ENCODE data around the gene TEN1.

Gene TEN1

DNA sequence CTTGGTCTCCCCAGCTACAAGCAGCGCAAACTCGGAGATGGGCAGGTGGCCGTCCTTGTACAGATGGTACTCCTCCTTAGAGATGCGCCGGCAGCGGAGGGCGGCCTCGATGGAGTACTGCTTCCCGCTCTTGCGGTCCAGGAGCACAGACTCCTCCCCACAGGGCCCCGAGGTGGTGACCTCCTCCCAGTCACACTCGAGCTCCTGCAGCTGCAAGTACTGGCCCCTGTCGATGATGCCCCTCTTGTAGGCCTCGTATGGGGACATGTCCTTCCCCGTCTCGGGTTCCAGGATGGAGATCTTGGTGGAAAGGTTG lies 28.8 kb downstream of the TEN1 start:
- no peak for DNase-seq

DNA sequence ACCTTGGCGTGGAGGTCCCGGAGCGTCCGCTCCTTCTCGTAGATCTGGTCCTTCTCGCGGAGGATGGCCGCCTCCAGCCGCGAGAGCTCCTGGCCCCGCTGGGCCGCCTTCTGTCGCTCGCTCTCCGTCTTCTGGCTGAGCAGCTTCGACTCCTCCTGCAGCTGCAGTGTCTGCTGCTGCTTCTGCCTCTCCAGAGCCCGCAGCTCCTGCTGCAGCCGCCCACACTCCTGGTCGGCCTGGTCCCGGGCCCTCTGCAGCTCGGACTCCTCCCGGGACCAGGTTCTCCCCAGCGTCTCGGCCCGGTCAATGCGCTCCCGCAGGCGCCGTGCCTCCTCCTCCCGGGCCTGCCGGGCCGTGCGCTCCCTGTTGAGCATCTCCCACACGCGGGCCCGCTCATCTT lies 29.2 kb downstream of the TEN1 start:
- no peak for DNase-seq

DNA sequence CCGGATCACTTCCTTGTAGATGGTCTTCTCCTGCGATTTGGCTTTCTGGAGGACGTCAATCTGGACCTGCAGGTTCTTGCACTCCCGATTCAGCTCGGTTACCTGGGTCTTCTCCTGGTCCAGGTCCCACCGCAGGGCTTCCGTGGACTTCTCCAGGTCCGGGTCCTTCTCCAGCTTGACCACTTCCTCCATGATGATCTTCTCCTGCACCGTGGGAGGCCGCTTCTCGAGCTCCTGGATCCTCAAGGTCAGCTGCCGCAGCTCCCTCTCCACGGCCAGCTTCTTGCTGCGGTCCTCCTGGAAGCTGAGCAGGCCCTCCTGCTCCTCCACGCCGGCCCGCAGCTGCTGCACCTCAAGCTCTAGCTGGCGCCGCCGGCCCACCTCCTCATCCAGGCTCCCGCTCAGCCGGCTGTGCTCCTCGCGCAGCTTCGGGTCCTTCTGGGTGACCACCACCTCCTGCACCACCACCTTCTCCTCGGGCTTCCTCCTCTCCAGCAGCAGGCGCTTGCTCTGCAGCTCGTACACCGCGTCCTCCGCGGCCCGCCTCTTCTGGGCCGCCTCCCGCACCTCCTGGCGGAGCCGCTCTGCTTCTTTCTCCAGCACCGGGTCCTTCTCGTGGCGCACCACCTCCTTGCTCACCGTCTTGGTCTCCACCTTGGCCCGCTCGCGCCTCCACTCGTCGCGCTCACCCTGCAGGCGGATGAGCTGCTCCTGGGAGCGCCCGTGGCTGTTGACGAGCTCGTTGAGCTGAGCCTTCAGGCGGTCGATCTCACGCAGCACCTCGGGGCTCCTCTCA lies 29.8 kb downstream of the TEN1 start:
- no peak for DNase-seq

DNA sequence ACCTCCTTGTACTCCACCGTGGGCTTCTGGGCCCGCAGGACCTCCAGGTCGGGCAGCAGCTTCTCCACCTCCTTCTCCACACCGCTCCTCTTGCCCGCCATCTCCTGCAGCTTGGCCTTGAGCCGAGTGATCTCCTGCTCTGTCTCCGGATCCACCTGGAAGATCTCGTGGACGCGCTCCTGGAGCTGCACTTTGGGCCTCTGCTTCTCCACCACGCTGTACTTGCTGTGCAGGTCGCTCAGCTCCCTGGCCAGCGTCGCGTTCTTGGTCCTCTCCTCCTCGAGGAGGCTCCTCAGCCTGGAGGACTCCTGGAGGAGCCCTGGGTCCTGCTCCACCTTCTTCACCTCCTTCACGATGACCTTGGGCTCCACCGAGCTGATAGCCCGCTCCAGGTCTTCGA lies 30.4 kb downstream of the TEN1 start:
- no peak for DNase-seq

DNA sequence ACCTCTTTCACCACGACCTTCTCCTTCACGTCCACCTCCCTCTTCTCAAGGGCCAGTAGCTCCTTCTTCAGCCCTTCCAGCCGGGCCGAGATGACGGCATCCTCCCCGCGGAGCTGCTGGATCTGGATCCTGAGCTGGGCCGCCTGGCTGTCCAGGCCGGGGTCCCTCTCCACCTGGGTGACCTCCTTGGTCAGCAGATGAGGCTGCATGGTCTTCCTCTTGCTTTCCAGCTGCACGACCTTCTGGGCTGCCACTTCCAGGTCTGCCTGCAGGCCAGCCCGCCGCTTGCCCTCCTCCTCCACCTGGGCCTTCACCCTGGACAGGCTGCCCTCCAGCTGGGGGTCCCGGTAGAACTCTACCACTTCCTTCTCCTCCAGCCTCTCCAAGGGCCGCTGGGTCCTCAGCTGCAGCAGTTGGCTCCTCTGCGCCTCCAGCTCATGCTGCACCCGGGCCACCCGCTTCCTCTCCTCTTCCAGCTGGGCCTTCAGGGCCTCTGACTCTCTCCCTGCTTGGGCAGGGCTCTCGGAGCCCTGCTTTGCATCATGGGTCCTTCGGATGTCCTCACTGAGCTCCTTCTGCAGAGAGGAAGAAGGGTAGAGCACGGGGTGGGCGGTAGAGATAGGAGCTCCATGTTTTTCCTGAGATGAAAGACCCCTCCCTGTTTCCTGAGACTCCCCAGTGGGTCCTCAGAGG lies 31.1 kb downstream of the TEN1 start:
- DNase-seq: no peak

DNA sequence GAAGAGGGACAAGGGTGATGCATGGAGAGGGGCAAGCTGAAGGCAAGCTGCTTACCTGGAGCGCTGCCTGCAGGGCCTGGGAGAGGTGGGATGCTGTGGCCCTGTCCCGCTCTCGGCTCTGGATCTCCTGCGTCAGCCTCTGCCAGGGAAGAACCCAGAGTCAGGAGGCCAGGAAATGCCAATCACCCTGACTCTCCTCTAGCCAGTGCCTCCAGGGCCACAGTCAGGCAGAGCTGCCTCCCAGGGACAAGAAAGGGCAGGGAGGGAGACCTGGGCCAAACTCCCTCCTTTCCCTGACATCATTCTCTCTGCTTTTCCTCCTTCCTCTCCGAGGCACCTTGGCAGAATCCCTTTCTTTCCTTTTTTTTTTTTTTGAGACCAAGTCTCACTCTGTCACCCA lies 32.9 kb downstream of the TEN1 start:
- no peak for DNase-seq

DNA sequence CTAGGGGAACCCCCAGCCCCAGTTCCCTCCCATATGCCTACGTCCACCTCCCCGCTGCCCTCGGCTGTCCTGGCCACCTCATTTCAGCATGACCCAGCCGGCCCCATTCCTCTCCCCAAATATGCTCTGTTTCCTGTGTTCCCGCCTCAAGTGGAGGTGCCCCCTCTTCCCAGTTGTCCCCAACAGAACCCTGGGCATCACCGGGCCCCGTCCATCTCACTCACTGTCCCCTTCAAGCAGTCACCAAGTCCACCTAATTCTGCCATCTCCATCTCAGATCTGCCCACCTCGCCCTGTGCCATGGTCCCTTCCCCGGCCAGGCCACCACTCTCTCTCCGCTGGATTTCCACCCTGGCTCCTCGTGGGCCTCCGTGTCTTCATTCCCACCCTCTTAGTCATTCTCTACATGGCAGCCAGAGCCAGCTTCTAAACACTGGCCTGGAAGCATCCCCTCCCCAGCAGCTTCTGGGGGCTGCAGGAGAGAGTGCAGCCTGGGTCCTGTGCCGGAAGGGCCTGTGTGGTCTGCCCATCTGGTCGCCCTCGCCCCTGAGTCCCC lies 34.4 kb downstream of the TEN1 start:
- DNase-seq: no peak

DNA sequence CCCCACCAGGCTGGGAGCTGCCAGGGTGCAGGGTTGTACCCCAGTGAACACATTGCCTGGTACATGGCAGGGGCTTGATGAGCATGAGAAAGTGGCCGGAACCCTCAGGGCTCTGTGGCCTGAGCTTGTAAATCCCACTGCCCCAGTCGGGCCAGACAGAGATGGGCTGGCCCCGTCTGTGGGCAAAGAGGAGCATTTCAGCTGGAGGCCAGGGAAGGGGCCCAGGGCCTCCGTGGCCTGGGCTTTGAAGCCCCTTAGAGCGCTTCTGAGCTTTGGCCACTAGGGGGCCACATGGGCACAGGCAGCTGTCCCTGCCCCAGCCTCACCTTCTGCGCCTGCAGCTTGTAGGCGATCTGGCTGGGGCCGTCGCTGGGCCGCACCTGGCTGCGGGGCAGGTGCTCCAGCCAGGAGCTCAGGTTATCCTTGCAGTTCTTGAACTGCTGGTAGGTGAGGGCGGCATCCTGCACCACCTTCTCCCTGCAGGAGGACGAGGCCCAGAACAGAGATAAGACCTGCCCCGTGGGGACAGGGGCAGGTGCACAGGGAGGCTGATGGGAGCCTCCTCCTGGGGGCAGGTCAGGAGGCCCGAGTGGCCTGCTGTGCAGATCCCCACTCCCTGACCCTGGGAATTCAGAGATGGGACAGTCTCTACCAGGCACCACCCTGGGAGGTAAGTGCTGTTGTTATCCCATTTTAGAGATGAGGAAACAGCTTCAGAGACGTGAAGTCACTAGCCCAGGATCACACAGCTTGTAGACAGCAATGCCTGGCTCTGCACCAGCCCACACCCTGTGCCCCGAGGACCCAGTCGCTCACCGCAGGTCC lies 35.3 kb downstream of the TEN1 start:
- peak; percentile 43 for DNase-seq

DNA sequence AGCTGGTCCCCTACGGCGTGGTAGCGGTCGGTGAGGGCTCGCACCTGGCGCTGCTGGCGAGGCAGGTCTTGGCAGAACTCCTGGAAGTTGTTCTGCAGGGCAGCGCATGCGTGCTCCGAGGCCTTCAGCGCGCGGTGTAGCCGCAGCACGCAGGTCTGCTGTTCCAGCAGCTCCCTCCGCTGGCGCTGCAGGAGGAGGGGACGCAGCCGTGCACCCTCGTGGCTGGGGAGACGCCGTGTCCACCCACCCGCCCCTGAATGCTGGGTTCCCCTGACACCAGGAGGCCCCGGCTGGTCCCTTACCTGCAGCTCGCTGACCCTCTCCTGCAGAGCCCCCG lies 35.9 kb downstream of the TEN1 start:
- DNase-seq: no peak

DNA sequence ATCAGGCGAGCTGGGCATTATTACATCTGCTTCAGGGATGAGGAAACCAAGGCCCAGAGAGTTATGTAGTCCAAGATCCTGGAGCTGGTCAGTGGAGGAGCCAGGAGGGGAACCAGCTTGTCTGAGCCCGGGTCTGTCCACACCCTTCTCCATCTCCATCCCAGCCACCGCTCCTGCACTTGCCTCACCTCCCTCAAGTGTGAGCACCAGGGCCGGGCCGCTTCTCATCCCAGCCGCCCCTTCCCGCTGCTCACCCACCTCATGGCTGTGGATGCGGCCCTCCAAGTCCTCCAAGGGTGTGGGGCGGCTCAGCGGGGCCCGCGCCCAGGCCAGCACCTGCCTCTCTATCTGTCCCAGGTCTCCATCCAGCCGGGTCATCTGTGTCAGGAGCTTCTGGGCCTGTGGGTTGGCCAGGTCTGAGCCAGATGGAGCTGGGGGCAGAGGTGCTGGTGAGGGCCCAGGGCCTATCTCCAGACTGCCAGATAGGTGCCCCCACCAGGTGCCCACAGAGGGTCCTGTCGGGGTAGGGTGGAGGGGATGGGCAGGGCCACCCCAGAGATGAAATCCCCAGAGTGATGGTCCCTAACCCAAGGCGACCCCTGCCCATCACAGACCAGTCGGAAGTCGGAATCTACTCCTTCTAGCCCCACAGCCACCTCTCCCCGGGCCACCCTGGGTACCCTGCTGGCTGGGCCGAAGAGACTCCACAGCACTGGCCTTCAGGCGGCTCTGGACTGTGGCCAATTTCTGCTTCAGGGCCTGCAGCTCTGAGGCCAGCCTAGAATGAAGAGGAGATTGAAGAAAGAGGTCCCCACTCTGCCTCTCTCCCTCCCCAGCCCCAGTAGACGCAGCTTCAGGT lies 38.7 kb downstream of the TEN1 start:
- no peak for DNase-seq

DNA sequence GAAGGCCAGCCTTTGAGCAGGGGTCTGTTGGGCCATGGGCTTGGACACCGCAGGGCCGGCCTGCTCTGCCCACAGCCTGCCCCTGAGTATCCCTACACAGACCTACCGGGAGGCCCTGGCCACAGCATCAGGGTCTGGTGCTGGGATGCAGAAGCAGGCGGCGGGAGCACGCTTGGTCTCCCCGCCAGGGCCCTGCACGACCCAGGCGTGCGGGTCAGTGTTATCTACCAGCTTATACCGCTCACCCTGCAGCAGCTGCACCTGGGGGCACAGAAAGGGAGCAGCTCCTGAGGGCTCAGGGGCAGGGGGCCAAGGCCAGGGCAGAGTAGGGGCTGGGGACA lies 39.3 kb downstream of the TEN1 start:
- DNase-seq: no peak

DNA sequence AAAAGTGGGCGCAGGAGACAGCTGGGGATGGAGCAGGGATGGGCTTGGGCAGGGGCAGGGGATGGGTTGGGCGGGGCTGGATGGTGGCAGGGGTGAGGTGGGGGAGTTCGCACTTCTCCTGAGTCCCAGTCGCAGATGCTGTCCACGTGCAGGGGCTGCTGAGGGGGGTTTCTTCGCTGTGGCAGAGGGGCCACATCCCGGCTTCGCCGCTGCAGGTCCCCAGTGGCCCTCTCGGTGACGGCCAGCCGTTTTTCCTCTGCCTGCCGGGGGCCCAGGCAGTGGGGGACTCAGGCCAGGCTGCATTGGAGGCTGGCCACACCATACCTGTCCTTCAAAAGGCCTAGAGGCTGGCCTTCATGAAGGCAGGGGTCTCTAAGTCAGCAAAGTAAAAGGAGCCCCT lies 39.8 kb downstream of the TEN1 start:
- DNase-seq: no peak

DNA sequence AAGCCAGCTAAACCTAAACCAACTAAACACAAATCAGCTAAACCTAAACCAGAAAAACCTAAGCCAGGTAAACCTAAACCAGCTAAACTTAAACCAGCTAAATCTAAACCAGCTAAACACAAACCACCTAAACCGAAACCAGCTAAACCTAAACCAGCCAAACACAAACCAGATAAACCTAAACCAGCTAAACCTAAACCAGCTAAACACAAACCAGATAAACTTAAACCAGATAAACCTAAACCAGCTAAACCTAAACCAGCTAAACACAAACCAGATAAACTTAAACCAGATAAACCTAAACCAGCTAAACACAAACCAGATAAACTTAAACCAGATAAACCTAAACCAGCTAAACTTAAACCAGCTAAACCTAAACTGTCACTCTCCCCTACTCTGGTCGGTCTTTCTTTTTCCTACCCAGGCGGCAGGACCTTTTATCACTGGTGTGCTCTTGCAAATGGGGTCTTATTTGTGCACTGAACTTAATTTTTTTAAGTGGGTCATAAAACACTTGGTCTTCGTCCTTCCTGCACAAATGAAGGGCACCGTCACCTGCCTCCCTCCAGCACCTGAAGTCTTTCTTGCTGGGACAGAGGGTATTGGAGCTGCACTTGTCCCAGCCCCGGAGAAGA lies 40.9 kb downstream of the TEN1 start:
- no peak for DNase-seq

DNA sequence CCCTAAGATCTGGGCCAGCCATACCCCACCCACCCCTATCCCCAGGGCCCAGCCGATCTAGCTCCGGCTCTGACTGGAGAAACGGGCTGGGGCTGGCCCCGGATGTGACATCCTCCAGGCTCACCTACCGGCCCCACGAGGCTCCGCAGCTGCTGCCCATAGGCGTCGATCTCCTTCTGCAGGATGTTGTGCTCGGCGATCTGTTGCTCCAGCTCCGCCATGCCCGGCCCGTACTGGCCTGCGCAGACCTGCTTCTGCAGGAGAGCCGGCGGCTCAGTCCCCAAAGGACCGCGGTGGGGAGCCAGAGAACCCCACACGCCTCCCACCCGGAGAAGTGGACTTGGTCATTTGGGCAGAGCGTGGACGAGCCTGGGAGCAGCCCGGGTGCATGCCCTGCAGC lies 43.2 kb downstream of the TEN1 start:
- DNase-seq: no peak

DNA sequence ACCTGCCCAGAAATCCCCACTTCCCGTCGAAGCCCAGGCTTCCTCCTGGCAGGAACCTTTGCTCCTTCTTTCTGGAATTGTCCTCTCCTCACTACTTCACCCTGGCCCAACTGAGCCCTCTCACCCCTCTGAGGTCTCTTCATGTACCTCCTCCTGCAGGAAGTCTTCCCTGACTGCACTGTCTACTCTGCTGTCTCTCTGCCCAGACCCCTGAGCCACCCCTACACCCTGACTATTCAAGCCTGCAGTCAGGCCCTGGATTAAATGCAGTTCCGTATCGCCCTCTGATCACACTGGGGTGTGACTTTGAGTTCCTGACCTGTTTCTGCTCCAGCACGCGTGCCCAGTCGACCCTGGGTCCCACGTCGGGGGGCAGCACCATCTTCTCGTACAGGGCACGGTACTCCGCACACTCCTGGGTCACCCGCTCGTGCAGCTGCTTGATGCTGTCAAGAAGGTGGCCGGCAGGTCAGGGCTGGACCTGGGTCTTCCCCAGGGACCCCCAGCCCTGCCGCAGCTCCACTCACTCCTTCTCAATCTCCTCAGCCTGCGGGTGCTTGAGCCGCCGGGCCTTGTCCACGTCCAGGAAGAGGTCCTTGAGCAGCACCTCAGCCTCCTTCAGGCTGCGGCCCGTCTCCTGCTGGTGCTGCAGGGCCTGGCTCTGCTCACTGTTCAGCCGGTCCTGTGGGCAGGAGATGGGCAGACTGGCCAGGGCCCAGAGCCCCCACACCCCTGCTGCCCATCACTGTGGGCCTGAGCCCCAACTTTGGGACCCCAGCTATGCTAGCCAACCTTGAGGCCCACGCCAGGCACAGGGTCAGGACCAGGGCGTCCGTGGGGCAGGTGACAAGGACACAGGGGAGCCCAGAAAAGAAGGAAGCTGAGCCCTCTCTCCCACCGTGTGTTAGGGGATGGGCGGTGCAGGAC lies 44.2 kb downstream of the TEN1 start:
- no peak for DNase-seq

DNA sequence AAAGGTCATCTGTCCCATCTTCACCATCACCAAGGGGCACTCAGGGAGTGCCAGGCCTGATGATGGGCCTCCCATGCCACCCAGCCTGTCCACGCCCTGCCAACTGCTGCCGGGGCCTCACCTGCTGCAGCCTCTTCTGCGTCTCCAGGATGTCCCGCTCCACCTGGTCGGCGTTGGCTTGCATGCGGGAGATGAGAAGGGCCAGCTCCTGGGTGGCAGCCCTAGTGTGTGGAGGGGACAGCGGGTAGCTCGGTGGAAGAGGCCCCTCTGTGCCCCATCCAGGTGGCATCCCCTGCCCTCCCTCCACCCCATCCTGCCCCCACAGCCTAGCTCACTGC lies 44.8 kb downstream of the TEN1 start:
- DNase-seq: no peak

DNA sequence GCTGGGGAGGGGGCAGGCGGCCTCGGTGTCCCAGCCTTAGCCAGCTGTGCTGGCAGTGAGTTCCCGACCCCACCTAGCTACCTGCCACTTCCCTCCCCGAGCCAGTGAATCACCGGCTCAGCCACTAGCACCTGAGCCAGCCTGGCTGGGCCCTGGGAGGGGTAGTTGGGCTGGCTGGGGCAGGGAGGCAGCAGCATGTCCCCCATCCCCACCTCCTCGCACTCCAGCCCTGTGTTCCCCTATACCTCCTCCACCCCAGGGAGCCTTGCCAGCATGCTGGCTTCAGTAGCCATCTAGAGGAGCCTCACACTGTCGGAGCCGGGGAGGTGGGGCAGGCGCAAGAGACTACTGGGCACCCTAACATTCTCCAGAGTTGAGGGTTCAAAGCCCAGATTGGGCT lies 45.3 kb downstream of the TEN1 start:
- no peak for DNase-seq

DNA sequence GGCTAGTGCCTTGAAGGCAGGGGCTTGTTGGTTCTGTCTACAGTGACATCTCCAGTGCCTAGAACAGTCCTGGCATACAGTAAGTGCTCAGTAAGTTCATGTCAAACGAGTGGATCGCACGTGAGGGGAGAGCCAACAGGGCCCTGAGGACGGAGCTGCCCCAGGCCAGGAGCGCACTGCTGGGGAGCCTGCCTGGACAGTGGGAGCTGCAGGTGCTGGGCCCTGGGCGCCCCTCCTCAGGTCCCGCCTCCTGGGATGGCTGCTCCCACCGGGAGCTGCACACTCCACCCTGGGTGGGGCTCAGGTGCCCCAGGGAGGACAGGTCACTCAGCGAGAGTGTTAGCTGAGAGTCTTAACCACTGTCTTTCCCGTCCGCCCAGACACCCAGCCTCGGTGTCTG lies 46.3 kb downstream of the TEN1 start:
- no peak for DNase-seq

DNA sequence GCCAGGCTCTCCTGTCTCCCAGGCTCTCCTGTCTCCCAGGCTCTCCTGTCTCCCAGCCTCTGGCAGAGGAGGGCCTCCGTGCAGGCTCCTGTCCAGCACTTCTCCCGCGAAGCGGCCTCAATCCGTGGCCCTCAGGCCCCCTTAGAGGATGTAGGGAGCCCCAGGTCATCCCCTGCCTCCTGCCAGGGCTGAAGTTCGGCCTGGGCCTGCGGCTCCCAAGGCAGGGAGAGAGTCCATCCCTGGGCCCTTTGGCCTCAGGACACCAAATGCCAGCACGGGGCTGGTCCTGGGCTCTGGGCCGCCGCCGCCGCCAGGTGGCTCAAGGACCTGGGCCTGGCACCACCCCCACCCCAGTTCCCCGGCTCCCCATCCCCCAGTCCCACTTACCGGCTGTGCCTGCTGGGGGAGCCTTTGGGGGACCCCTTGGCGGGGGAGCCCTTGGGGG lies 47.7 kb downstream of the TEN1 start:
- DNase-seq: no peak

DNA sequence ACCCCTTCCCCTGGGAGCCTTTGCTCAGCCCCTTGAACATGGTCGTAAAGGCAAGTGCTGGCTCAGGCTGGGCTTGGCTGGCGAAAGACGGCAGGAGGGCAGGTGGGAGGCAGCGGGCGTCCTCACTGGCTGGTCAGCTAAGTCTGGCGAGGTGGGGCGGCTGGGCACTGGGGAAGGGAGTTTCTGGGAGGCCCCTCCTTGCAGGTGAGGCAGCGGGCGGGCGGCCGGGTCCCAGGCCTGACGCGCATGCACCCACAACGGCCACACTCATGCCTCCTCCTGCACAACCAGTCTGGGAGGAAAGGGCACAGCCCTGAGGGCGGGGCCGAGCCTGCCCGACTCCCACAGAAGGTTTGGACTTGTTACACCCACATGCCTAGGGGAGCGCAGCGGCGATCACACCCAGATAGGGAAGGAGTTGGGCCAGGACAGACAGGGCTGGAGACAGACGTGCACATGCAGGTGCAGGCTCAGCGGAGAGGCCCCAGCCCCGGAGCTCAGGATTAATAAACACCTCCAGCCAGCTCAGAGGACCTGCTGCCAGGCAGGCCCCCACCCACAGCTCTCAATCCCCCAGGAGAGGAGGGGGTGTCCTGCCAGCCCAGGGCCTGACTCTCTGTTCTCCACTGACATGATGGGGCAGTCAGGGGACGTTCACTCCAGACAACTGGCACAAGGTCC lies 48.3 kb downstream of the TEN1 start, which contains the start of gene EVPL:
Gene EVPL, minus strand, starts transcription at position 148 of the 681 bp plus-strand sequence. Its CDS starts 108 bp downstream, at position 40.
- no peak for DNase-seq

Measured in midbrain (tissue), 1 donor.